DOHH2 (cell line): ENCODE data around the gene IFNLR1.

Source experiments
- H3F3A ChIP-seq: fragments of 200-600 bp; sonication (generic), shearing (Covaris generic); 2 replicates; pipeline ENCODE4 v1.6.0; 2016; ENCODE audit warnings: antibody characterized with exemption, mild to moderate bottlenecking; ENCODE audit not compliant: control insufficient read depth, insufficient read depth
- H3K27ac ChIP-seq: fragments of 200-600 bp; sonication (generic); 2 replicates; pipeline ENCODE4 v1.5.1; 2014; ENCODE audit warnings: low read depth, mild to moderate bottlenecking, low read length, moderate library complexity
- H3K27me3 ChIP-seq: fragments of 200-600 bp; sonication (generic); 2 replicates; pipeline ENCODE4 v1.6.1; 2014; ENCODE audit warnings: mild to moderate bottlenecking, low read length, mixed read lengths; ENCODE audit not compliant: control insufficient read depth
- H3K36me3 ChIP-seq: fragments of 200-600 bp; sonication (generic); 2 replicates; pipeline ENCODE4 v1.6.1; 2014; ENCODE audit warnings: mild to moderate bottlenecking, low read length, moderate library complexity, mixed read lengths; ENCODE audit not compliant: control insufficient read depth
- H3K4me1 ChIP-seq: fragments of 200-600 bp; sonication (generic); 2 replicates; pipeline ENCODE4 v1.6.1; 2014; ENCODE audit warnings: mild to moderate bottlenecking, low read length, mixed read lengths; ENCODE audit not compliant: control insufficient read depth
- H3K4me2 ChIP-seq: fragments of 200-600 bp; sonication (generic); 2 replicates; pipeline ENCODE4 v1.6.0; 2014; ENCODE audit warnings: mild to moderate bottlenecking, low read length, moderate library complexity
- H3K4me3 ChIP-seq: fragments of 200-600 bp; sonication (generic); 2 replicates; pipeline ENCODE4 v1.5.1; 2014; ENCODE audit warnings: mild to moderate bottlenecking, low read length, mixed read lengths
- H3K79me2 ChIP-seq: fragments of 200-600 bp; sonication (generic); 2 replicates; pipeline ENCODE4 v1.6.1; 2014; ENCODE audit warnings: mild to moderate bottlenecking, low read length, mixed read lengths; ENCODE audit not compliant: control insufficient read depth
- H3K9me2 ChIP-seq: fragments of 200-600 bp; sonication (generic); replicated peaks from 2 replicates; pipeline ENCODE4 v1.6.1; 2014; ENCODE audit warnings: mild to moderate bottlenecking, low read length, mixed read lengths; ENCODE audit not compliant: control insufficient read depth
- H3K9me3 ChIP-seq: fragments of 200-600 bp; sonication (generic); 2 replicates; pipeline ENCODE4 v1.6.1; 2014; ENCODE audit warnings: antibody characterized with exemption, low read length, mixed read lengths; ENCODE audit not compliant: control insufficient read depth, insufficient read depth
- H4K20me1 ChIP-seq: fragments of 200-600 bp; sonication (generic); 2 replicates; pipeline ENCODE4 v1.6.0; 2014; ENCODE audit warnings: low read depth, mild to moderate bottlenecking, antibody characterized with exemption, low read length, moderate library complexity; ENCODE audit not compliant: control insufficient read depth, insufficient read depth
- EZH2phosphoT487 ChIP-seq: fragments of 200-600 bp; sonication (generic); IDR thresholded peaks from 2 replicates; pipeline ENCODE4 v1.6.1; 2017; ENCODE audit warnings: borderline replicate concordance, mild to moderate bottlenecking, antibody characterized with exemption, low read length, moderate library complexity, mixed read lengths
- TF ChIP-seq, protein P1 (sequence below): fragments of 200-600 bp; sonication (generic); IDR thresholded peaks from one replicate; pipeline ENCODE4 v1.5.1; 2014; ENCODE audit warnings: antibody characterized with exemption, mild to moderate bottlenecking, low read depth, low read length; ENCODE audit not compliant: poor library complexity, severe bottlenecking

Gene IFNLR1

DNA sequence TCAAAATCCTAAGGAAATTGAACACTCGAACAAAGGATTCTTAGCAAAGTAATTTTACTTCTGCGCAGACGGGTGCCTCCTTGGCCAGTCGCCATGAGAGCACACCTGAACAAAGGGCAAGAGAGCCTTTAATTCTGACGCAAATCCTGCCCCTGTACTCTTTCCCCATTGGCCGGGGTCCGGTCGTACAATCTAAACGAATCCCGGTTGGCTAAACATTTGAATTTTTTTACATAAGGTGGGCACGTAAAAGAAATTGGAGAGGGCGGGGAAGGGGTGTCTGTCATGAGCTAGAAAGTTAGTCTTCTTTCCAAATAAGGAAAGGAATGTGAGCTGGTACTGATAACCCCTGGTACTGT lies 35.9 kb downstream of the IFNLR1 start:
- no peaks in the 10 kb centered on the region for H3K9me2 ChIP-seq
- H3K4me2 ChIP-seq = peak overlapping the region; percentile 98
- H3K9me3 ChIP-seq = no peaks in the 10 kb centered on the region
- TF ChIP-seq EZH2phosphoT487 = no peak
- TF ChIP-seq, protein P1, sequence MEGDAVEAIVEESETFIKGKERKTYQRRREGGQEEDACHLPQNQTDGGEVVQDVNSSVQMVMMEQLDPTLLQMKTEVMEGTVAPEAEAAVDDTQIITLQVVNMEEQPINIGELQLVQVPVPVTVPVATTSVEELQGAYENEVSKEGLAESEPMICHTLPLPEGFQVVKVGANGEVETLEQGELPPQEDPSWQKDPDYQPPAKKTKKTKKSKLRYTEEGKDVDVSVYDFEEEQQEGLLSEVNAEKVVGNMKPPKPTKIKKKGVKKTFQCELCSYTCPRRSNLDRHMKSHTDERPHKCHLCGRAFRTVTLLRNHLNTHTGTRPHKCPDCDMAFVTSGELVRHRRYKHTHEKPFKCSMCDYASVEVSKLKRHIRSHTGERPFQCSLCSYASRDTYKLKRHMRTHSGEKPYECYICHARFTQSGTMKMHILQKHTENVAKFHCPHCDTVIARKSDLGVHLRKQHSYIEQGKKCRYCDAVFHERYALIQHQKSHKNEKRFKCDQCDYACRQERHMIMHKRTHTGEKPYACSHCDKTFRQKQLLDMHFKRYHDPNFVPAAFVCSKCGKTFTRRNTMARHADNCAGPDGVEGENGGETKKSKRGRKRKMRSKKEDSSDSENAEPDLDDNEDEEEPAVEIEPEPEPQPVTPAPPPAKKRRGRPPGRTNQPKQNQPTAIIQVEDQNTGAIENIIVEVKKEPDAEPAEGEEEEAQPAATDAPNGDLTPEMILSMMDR = no peak
- peaks cover 40% of the 10 kb centered on the region for H3K79me2 ChIP-seq
- peak overlapping the region; percentile 75 for H3K4me3 ChIP-seq
- no peaks in the 10 kb centered on the region for H4K20me1 ChIP-seq
- peaks cover 23% of the 10 kb centered on the region for H3K36me3 ChIP-seq
- peaks cover 56% of the 10 kb centered on the region for H3K4me1 ChIP-seq
- no peaks in the 10 kb centered on the region for H3K27me3 ChIP-seq
- H3K27ac ChIP-seq = peak overlapping the region; percentile 96
- H3F3A ChIP-seq = peaks cover 18% of the 10 kb centered on the region

DNA sequence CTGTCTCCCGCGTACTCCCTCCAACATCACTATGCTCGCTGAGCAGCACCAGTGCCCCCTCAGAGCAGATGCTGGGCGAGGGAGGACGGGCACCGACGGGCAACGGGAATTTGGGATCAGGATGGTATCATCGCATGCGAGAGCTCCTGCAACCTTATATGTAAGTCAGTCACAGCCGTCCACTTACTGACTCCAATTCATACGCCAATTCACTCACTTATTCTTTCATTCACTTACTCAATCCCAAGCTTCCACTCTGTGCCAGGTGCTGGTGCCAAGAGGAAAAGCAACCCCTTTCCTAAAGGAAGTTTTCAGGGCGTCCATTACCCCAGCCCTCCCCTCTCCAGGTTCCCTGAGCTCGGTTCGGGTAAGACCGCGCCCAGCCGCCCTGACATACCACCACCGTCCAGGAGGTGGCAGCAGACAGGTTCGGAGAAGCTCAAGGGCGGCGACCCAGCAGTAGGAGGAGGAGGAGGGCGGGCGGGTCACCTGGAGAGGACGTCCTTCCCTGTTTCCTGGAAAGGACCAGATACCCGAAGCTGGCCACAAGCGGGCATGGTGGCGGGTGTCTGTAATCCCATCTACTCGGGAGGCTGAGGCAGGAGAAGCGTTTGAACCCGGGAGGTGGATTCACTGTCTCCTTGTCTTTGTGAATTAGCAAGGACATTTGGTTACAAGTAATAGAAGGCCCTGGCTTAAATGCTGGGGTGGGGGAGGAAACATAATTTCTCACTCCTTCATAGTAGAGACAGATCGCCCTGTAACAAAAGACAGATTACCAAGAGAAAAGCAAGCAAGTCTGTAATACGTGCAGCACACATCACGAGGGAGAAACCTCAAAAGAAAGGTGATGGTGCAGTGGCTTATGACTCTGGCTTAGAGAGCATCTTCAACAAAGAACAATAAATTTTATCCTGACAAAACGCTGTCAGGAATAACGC lies 36.6 kb downstream of the IFNLR1 start:
- peaks cover 50% of the 10 kb centered on the region for H3K4me1 ChIP-seq
- peak overlapping the region; percentile 75 for H3K4me3 ChIP-seq
- no peaks in the 10 kb centered on the region for H3K27me3 ChIP-seq
- peak overlapping the region; percentile 96 for H3K27ac ChIP-seq
- no peaks in the 10 kb centered on the region for H3K9me2 ChIP-seq
- H3K9me3 ChIP-seq = no peaks in the 10 kb centered on the region
- H3K36me3 ChIP-seq = peaks cover 16% of the 10 kb centered on the region
- peak overlapping the region; percentile 98 for H3K4me2 ChIP-seq
- peaks cover 38% of the 10 kb centered on the region for H3K79me2 ChIP-seq
- peaks cover 18% of the 10 kb centered on the region for H3F3A ChIP-seq
- H4K20me1 ChIP-seq = no peaks in the 10 kb centered on the region
- no peak for TF ChIP-seq EZH2phosphoT487
- TF ChIP-seq, protein P1 = peak; percentile 89

DNA sequence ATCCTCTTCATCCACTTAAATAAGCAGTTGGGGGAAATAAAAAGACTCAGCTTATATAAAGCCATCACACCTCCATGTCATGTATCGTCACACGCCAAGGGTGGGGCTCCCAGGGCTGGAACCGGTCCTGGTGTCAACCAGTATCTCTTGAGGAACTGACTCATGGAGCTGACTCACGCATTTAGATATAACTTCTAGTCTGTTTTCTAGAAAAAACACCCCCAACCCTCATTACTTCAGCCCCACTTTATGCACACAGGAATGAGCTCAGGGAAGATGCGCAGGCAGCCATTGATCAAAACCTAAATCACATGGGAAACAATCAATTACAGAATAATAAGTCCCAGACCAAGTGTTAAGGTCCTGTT lies 37.2 kb downstream of the IFNLR1 start:
- Histone ChIP-seq H3F3A (peaks cover 18% of the 10 kb centered on the region), H3K4me2 (peak overlapping the region; percentile 98), H3K79me2 (peaks cover 31% of the 10 kb centered on the region), H3K27ac (no peak overlapping the region), H3K36me3 (peaks cover 10% of the 10 kb centered on the region), H3K27me3 (no peaks in the 10 kb centered on the region), H3K4me1 (peaks cover 44% of the 10 kb centered on the region), H4K20me1 (no peaks in the 10 kb centered on the region), H3K9me2 (no peaks in the 10 kb centered on the region), H3K4me3 (peak overlapping the region; percentile 75), H3K9me3 (no peaks in the 10 kb centered on the region)
- no peak for TF ChIP-seq EZH2phosphoT487
- TF ChIP-seq, protein P1 = no peak
